ENCODE measurements around the gene MMP25. TPM values are rescaled to one million over a fixed set of nuclear protein-coding genes. Genes with fewer than 3 reads are reported as not detected.

Gene MMP25
- total RNA-seq, 1 experiment from 2014 or later = 0.15 TPM

GRCh38 chr16:3030222-3031212 lies 15.8 kb upstream of the MMP25 start:
- Histone ChIP-seq H3K27me3 (ENCODE audit: low read length) (no peaks in the 10 kb centered on the region), H3K79me2 (ENCODE audit: low read length) (no peaks in the 10 kb centered on the region), H3K4me2 (ENCODE audit: low read depth, low read length, poor library complexity, severe bottlenecking) (no peak overlapping the region), H3K9me2 (replicated peaks; ENCODE audit: insufficient read depth, low read length) (no peaks in the 10 kb centered on the region), H3K9me3 (ENCODE audit: low read length) (no peaks in the 10 kb centered on the region), H3K4me1 (ENCODE audit: low read length) (peaks cover 9% of the 10 kb centered on the region), H2AFZ (ENCODE audit: low read length) (no peak overlapping the region), H3K9ac (ENCODE audit: low read length) (no peak overlapping the region), H3K36me3 (ENCODE audit: insufficient read depth, low read length) (no peaks in the 10 kb centered on the region; the same call in 1 of the 2 replicates), H4K20me1 (ENCODE audit: insufficient read depth, low read depth, low read length) (0 out of 2 replicates have a peak, but pooled peaks cover 9% of the 10 kb centered on the region), H3K27ac (ENCODE audit: low read length) (no peak overlapping the region), H3K4me3 (ENCODE audit: low read length) (no peak overlapping the region)
- no peak for DNase-seq

- H3K9me3 ChIP-seq (ENCODE audit: low read length) = no peaks in the 10 kb centered on the region
- H3K4me3 ChIP-seq (ENCODE audit: low read length) = no peak overlapping the region
- H4K20me1 ChIP-seq (ENCODE audit: insufficient read depth, low read depth, low read length) = 0 out of 2 replicates have a peak, but pooled peaks cover 9% of the 10 kb centered on the region
- H3K27me3 ChIP-seq (ENCODE audit: low read length) = no peaks in the 10 kb centered on the region
- no peaks in the 10 kb centered on the region for H3K79me2 ChIP-seq (ENCODE audit: low read length)
- no peak for DNase-seq
- no peak overlapping the region for H2AFZ ChIP-seq (ENCODE audit: low read length)
- H3K27ac ChIP-seq (ENCODE audit: low read length) = no peak overlapping the region
- H3K4me2 ChIP-seq (ENCODE audit: low read depth, low read length, poor library complexity, severe bottlenecking) = no peak overlapping the region
- no peaks in the 10 kb centered on the region for H3K36me3 ChIP-seq (ENCODE audit: insufficient read depth, low read length)
- no peak overlapping the region for H3K9ac ChIP-seq (ENCODE audit: low read length)
- H3K4me1 ChIP-seq (ENCODE audit: low read length) = peaks cover 5% of the 10 kb centered on the region
- no peaks in the 10 kb centered on the region for H3K9me2 ChIP-seq (replicated peaks; ENCODE audit: insufficient read depth, low read length)
Observed at GRCh38 chr16:3032624-3033023, 13.7 kb upstream of the MMP25 start.

GRCh38 chr16:3035289-3035971 lies 10.9 kb upstream of the MMP25 start:
- Histone ChIP-seq H3K9me3 (ENCODE audit: low read length) (no peaks in the 10 kb centered on the region), H3K27ac (ENCODE audit: low read length) (no peak overlapping the region), H2AFZ (ENCODE audit: low read length) (no peak overlapping the region), H3K79me2 (ENCODE audit: low read length) (no peaks in the 10 kb centered on the region), H3K4me2 (ENCODE audit: low read depth, low read length, poor library complexity, severe bottlenecking) (no peak overlapping the region), H3K4me1 (ENCODE audit: low read length) (no peaks in the 10 kb centered on the region), H3K4me3 (ENCODE audit: low read length) (no peak overlapping the region), H3K27me3 (ENCODE audit: low read length) (no peaks in the 10 kb centered on the region), H3K9me2 (replicated peaks; ENCODE audit: insufficient read depth, low read length) (no peaks in the 10 kb centered on the region), H4K20me1 (ENCODE audit: insufficient read depth, low read depth, low read length) (0 out of 2 replicates have a peak, but pooled peaks cover 9% of the 10 kb centered on the region), H3K9ac (ENCODE audit: low read length) (no peak overlapping the region), H3K36me3 (ENCODE audit: insufficient read depth, low read length) (no peaks in the 10 kb centered on the region)
- DNase-seq = no peak

GRCh38 chr16:3035972-3036725 lies 10.2 kb upstream of the MMP25 start:
- no peak overlapping the region for H3K4me3 ChIP-seq (ENCODE audit: low read length)
- H3K9me3 ChIP-seq (ENCODE audit: low read length) = no peaks in the 10 kb centered on the region
- H3K9ac ChIP-seq (ENCODE audit: low read length) = no peak overlapping the region
- H3K27ac ChIP-seq (ENCODE audit: low read length) = no peak overlapping the region
- H3K79me2 ChIP-seq (ENCODE audit: low read length) = no peaks in the 10 kb centered on the region
- H4K20me1 ChIP-seq (ENCODE audit: insufficient read depth, low read depth, low read length) = 0 out of 2 replicates have a peak, but pooled peaks cover 8% of the 10 kb centered on the region
- no peaks in the 10 kb centered on the region for H3K4me1 ChIP-seq (ENCODE audit: low read length)
- DNase-seq = no peak
- H3K9me2 ChIP-seq (replicated peaks; ENCODE audit: insufficient read depth, low read length) = no peaks in the 10 kb centered on the region
- no peak overlapping the region for H3K4me2 ChIP-seq (ENCODE audit: low read depth, low read length, poor library complexity, severe bottlenecking)
- H3K36me3 ChIP-seq (ENCODE audit: insufficient read depth, low read length) = no peaks in the 10 kb centered on the region
- no peaks in the 10 kb centered on the region for H3K27me3 ChIP-seq (ENCODE audit: low read length)
- no peak overlapping the region for H2AFZ ChIP-seq (ENCODE audit: low read length)

DNA sequence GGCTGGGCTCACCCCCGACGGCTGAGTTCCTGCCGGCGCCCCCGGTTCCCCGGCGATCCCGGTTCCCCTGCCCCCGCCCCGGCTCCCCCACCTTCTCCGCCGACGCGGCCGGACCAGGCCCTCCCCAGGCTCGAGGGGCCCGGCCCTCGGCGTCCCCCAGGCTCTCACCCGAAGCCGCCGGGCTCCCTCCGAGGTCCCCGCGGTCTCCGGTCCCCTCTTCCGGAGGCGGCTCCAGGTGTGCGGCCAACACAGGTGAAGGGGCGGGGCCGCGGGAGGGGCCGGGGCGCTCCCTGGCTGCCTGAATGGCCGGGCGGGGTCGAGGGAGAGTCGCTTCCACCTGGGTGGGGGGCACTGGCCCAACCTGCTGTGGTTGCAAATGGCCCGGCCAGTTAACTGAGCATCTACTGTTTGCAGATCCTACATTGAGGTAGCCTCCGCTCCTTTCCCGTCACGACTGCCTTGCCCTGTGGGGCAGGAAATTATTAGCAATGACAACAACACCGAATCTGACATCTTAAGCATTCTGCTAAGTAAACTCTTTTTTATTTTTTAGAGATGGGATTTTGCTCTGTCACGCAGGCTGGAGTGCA lies 9.5 kb upstream of the MMP25 start, which contains the start of gene BICDL2:
Gene BICDL2 (minus strand): TSS at position 219 of the 590 bp plus-strand sequence. CDS start 1,448 bp downstream, outside the sequence.
- Histone ChIP-seq H2AFZ (ENCODE audit: low read length) (no peak within 1 kb of the TSS), H3K4me2 (ENCODE audit: low read depth, low read length, poor library complexity, severe bottlenecking) (no peak within 1 kb of the TSS), H3K9me2 (replicated peaks; ENCODE audit: insufficient read depth, low read length) (no peaks in the 10 kb centered on the region), H3K27me3 (ENCODE audit: low read length) (no peaks in the 10 kb centered on the region), H3K27ac (ENCODE audit: low read length) (no peak within 1 kb of the TSS), H4K20me1 (ENCODE audit: insufficient read depth, low read depth, low read length) (0 out of 2 replicates have a peak, but pooled peaks cover 4% of the 10 kb centered on the region), H3K4me3 (ENCODE audit: low read length) (no peak within 1 kb of the TSS), H3K36me3 (ENCODE audit: insufficient read depth, low read length) (no peaks in the 10 kb centered on the region), H3K9ac (ENCODE audit: low read length) (no peak within 1 kb of the TSS), H3K4me1 (ENCODE audit: low read length) (no peaks in the 10 kb centered on the region), H3K79me2 (ENCODE audit: low read length) (no peaks in the 10 kb centered on the region), H3K9me3 (ENCODE audit: low read length) (no peaks in the 10 kb centered on the region)
- no peak for DNase-seq

- Histone ChIP-seq H3K9me2 (replicated peaks; ENCODE audit: insufficient read depth, low read length) (no peaks in the 10 kb centered on the region), H3K27ac (ENCODE audit: low read length) (no peak overlapping the region), H3K4me3 (ENCODE audit: low read length) (no peak overlapping the region), H3K27me3 (ENCODE audit: low read length) (no peaks in the 10 kb centered on the region), H3K36me3 (ENCODE audit: insufficient read depth, low read length) (no peaks in the 10 kb centered on the region), H3K4me2 (ENCODE audit: low read depth, low read length, poor library complexity, severe bottlenecking) (no peak overlapping the region), H3K9ac (ENCODE audit: low read length) (no peak overlapping the region), H3K4me1 (ENCODE audit: low read length) (no peaks in the 10 kb centered on the region), H3K9me3 (ENCODE audit: low read length) (no peaks in the 10 kb centered on the region), H4K20me1 (ENCODE audit: insufficient read depth, low read depth, low read length) (no peaks in the 10 kb centered on the region), H3K79me2 (ENCODE audit: low read length) (no peaks in the 10 kb centered on the region), H2AFZ (ENCODE audit: low read length) (no peak overlapping the region)
- no peak for DNase-seq
Observed at GRCh38 chr16:3038256-3038655, 8.1 kb upstream of the MMP25 start.

DNA sequence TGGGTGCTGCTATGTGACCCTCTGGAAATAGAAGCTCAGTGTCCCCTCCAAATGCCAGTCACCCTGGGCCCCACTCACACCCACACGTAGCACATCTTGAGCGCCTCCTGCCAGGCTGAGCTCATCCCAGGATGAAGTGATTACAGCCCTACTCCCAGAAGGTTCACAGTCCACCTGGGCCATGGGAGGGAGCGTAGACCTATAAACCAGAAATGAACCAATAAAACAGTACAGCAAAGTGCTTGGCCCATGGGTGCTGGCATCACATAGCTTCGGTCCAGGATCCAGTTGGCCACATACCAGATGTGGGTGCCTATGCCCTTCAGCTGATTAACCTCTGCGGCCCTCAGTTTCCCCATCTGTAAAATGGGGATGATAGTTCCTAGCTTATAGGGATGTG lies 7.5 kb upstream of the MMP25 start:
- H3K27ac ChIP-seq (ENCODE audit: low read length) = no peak overlapping the region
- no peak overlapping the region for H3K4me2 ChIP-seq (ENCODE audit: low read depth, low read length, poor library complexity, severe bottlenecking)

More for the DNA sequence above, 7.5 kb upstream of the MMP25 start:
- H3K27me3 ChIP-seq (ENCODE audit: low read length) = no peaks in the 10 kb centered on the region
- no peaks in the 10 kb centered on the region for H3K9me2 ChIP-seq (replicated peaks; ENCODE audit: insufficient read depth, low read length)
- no peak for DNase-seq
- H4K20me1 ChIP-seq (ENCODE audit: insufficient read depth, low read depth, low read length) = no peaks in the 10 kb centered on the region
- H3K79me2 ChIP-seq (ENCODE audit: low read length) = no peaks in the 10 kb centered on the region
- no peak overlapping the region for H2AFZ ChIP-seq (ENCODE audit: low read length)
- no peak overlapping the region for H3K9ac ChIP-seq (ENCODE audit: low read length)
- H3K9me3 ChIP-seq (ENCODE audit: low read length) = no peaks in the 10 kb centered on the region
- no peak overlapping the region for H3K4me3 ChIP-seq (ENCODE audit: low read length)
- no peaks in the 10 kb centered on the region for H3K4me1 ChIP-seq (ENCODE audit: low read length)
- H3K36me3 ChIP-seq (ENCODE audit: insufficient read depth, low read length) = no peaks in the 10 kb centered on the region

Measured in Karpas-422 (cell line).